GM12878 (cell line): ENCODE measurements around the gene FUT7. TPM values are rescaled to one million over a fixed set of nuclear protein-coding genes. Genes with fewer than 3 reads are reported as not detected.

Experiments used
- ATAC-seq: fragments of 200-7000 bp; cut with Tn5 transposase; 3 replicates; pipeline ENCODE4 v1.9.1; 2020; ENCODE audit warnings: mild to moderate bottlenecking, moderate library complexity
- BruUV-seq: library from RNA; stranded (reverse); fragments of 400-500 nt; replicated peaks from 2 replicates; lab custom pipeline; 2021; lab: Mats Ljungman, UMichigan
- CTCF ChIA-PET: fragments of 300-600 bp; sonication (Branson Sonifier 250); formaldehyde crosslinking; extraction: SDS; loops from one replicate; lab custom pipeline; 2021; ENCODE audit warnings: inconsistent platforms; lab: Yijun Ruan, JAX
- POLR2A ChIA-PET: fragments of 350-600 bp; formaldehyde crosslinking; extraction: SDS; loops from one replicate; lab custom pipeline; 2021; ENCODE audit warnings: inconsistent platforms; lab: Charles Lee
- RAD21 ChIA-PET: fragments of 300-600 bp; sonication (Branson Sonifier 250); formaldehyde crosslinking; loops from one replicate; lab custom pipeline; 2023; ENCODE audit warnings: antibody characterized with exemption; ENCODE audit not compliant: unreplicated experiment; lab: Charles Lee
- SMC1A ChIA-PET: fragments of 300-600 bp; sonication (Branson Sonifier 250); formaldehyde crosslinking; loops from one replicate; lab custom pipeline; 2023; ENCODE audit not compliant: unreplicated experiment, uncharacterized antibody; lab: Charles Lee
- DNase-seq: peaks from one replicate; pipeline ENCODE4 v3.0.0-alpha.2; 2011; ENCODE audit warnings: low read depth, low spot score
- FAIRE-seq: peaks from 3 replicates; lab custom pipeline; 2011; peaks lifted over from hg19 to GRCh38; lab: Jason Lieb, UNC
- H2AFZ ChIP-seq: 2 replicates; pipeline ENCODE4 v1.6.0; 2011; ENCODE audit warnings: low read depth, low read length, control low read depth; ENCODE audit not compliant: control insufficient read depth
- H3K27ac ChIP-seq: 2 replicates; pipeline ENCODE4 v1.5.1; 2011; ENCODE audit warnings: control low read depth; ENCODE audit not compliant: control insufficient read depth, insufficient read depth
- H3K27me3 ChIP-seq, 2 experiments: replicated peaks in 1 of 2; 2 replicates each; pipeline versions ENCODE4 v1.6.0 to v1.6.1; 2011; ENCODE audit warnings: low read length in 1 of 2; ENCODE audit not compliant: control insufficient read depth in 2 of 2, insufficient read depth in 2 of 2
- H3K36me3 ChIP-seq, 2 experiments: 2 replicates each; pipeline ENCODE4 v1.5.1; 2011; ENCODE audit warnings: low read length in 1 of 2; ENCODE audit not compliant: control insufficient read depth in 2 of 2, insufficient read depth in 2 of 2
- H3K4me1 ChIP-seq: 2 replicates; pipeline ENCODE4 v1.6.1; 2011; ENCODE audit warnings: mild to moderate bottlenecking, low read length, moderate library complexity, mixed read lengths; ENCODE audit not compliant: control insufficient read depth, insufficient read depth
- H3K4me2 ChIP-seq: 2 replicates; pipeline ENCODE4 v1.6.0; 2011; ENCODE audit warnings: control low read depth; ENCODE audit not compliant: control insufficient read depth, insufficient read depth
- H3K4me3 ChIP-seq: fragments of 200-600 bp; sonication (generic); 2 replicates; pipeline ENCODE4 v1.5.1; 2016
- H3K79me2 ChIP-seq: 2 replicates; pipeline ENCODE4 v1.6.0; 2011; ENCODE audit warnings: low read length; ENCODE audit not compliant: control insufficient read depth, insufficient read depth
- H3K9ac ChIP-seq: 2 replicates; pipeline ENCODE4 v1.8.0; 2011; ENCODE audit warnings: low read length, control low read depth, mixed read lengths; ENCODE audit not compliant: control insufficient read depth, insufficient read depth
- H3K9me3 ChIP-seq: replicated peaks from 3 replicates; pipeline ENCODE4 v1.5.1; 2011; ENCODE audit warnings: mild to moderate bottlenecking, low read length; ENCODE audit not compliant: control insufficient read depth, insufficient read depth
- H4K20me1 ChIP-seq: 2 replicates; pipeline ENCODE4 v1.6.0; 2011; ENCODE audit not compliant: control insufficient read depth, insufficient read depth
- EP300 ChIP-seq, 2 experiments: fragments of 150-350 bp in 1 of 2; IDR thresholded peaks; 2 replicates each; pipeline ENCODE4 v1.6.1; 2011 to 2012; ENCODE audit warnings: low read depth in 2 of 2, low read length in 2 of 2, borderline replicate concordance in 1 of 2, improper control_type of control experiment in 1 of 2, inconsistent platforms in 1 of 2; ENCODE audit not compliant: control insufficient read depth in 1 of 2
- KAT2A ChIP-seq: conservative IDR thresholded peaks from 2 replicates; pipeline ENCODE4 v1.6.1; 2011; ENCODE audit warnings: low read depth, low read length; ENCODE audit not compliant: control insufficient read depth
- MTA3 ChIP-seq: IDR thresholded peaks from 2 replicates; pipeline ENCODE4 v1.6.1; 2012; ENCODE audit warnings: low read length, inconsistent platforms, borderline replicate concordance
- POLR2A ChIP-seq: IDR thresholded peaks from 2 replicates; pipeline ENCODE4 v1.6.1; 2011; ENCODE audit warnings: low read depth, mild to moderate bottlenecking, low read length
- POLR2AphosphoS5 ChIP-seq: IDR thresholded peaks from 2 replicates; pipeline ENCODE4 v1.6.1; 2011; ENCODE audit warnings: mild to moderate bottlenecking, low read length, inconsistent platforms
- SMC3 ChIP-seq: IDR thresholded peaks from 2 replicates; pipeline ENCODE4 v1.6.1; 2011; ENCODE audit warnings: low read length, improper control_type of control experiment, borderline replicate concordance
- WGBS: methylation state at CpG from one replicate; pipeline ENCODE4 v1.1.6; 2016; ENCODE audit warnings: low lambda C conversion rate; ENCODE audit not compliant: insufficient replicate concordance, insufficient coverage; ENCODE audit errors: missing lambda C conversion rate; 5-methylcytosine and 5-hydroxymethylcytosine counted together
- in situ Hi-C: fragments of 300-500 bp; cut with MboI; formaldehyde crosslinking; loops from 9 replicates; pipeline ENCODE4 v1.14.3; 2018; ENCODE audit warnings: mixed read lengths
- intact Hi-C: fragments of 100-400 bp; cut with micrococcal nuclease; formaldehyde crosslinking; loops from one replicate; pipeline ENCODE4 v1.14.2; 2022; ENCODE audit not compliant: unreplicated experiment
- polyA plus RNA-seq, 11 experiments: library from polyadenylated mRNA; depleted of rRNA in 4 of 11; unstranded in 6 of 11; stranded (reverse) in 5 of 11; fragments of >200 nt; fragmentation: Nextera tagmentation in 4 of 11; fragmentation: Illumina TruSeq in 1 of 11; extraction: Ambion mirVana in 4 of 11; extraction: Trizol in 1 of 11; gene quantifications; 1 replicate in 1 of 11; 2 replicates in 10 of 11; pipeline versions ENCODE4 v1.2.1 to v1.2.3, GENCODE V29; 2011 to 2016; ENCODE audit warnings: inconsistent platforms in 2 of 11, missing spikeins in 2 of 11, low read depth in 1 of 11
- total RNA-seq, 4 experiments: library from RNA; depleted of rRNA in 3 of 4; stranded (reverse); fragments of >200 nt in 3 of 4; fragmentation: Illumina TruSeq in 1 of 4; extraction: Trizol in 1 of 4; gene quantifications; 2 replicates each; pipeline versions ENCODE4 v1.2.1 to v1.2.3, GENCODE V29; 2013 to 2021
- TF ChIP-seq, protein P1 (sequence below): fragments of 150-350 bp; IDR thresholded peaks from 2 replicates; pipeline ENCODE4 v1.6.1; 2014; ENCODE audit warnings: mild to moderate bottlenecking, low read depth, low read length
- TF ChIP-seq, protein P2 (sequence below): IDR thresholded peaks from 2 replicates; pipeline ENCODE4 v1.6.1; 2011; ENCODE audit warnings: low read depth, mild to moderate bottlenecking, low read length, moderate library complexity, borderline replicate concordance; ENCODE audit errors: extremely low read depth
- TF ChIP-seq, protein P3 (sequence below): fragments of 450-650 bp; conservative IDR thresholded peaks from 2 replicates; pipeline ENCODE4 v1.6.1; 2017; ENCODE audit warnings: mild to moderate bottlenecking, moderate library complexity
- TF ChIP-seq, protein P4 (sequence below): IDR thresholded peaks from 2 replicates; pipeline ENCODE4 v1.6.1; 2011; ENCODE audit warnings: low read depth, low read length, improper control_type of control experiment, borderline replicate concordance
- TF ChIP-seq, protein P5 (sequence below): IDR thresholded peaks from 2 replicates; pipeline ENCODE4 v1.6.1; 2012; ENCODE audit warnings: low read depth, low read length, improper control_type of control experiment
- TF ChIP-seq, protein P6 (sequence below): fragments of 450-650 bp; IDR thresholded peaks from 2 replicates; pipeline ENCODE4 v1.6.1; 2017; ENCODE audit warnings: mild to moderate bottlenecking, low read depth, inconsistent platforms; ENCODE audit not compliant: poor library complexity, severe bottlenecking

FUT7 gene
- total and polyA plus RNA-seq, 10 of the 15 experiments (the other 5 are each of a cell fraction or from before 2014, with no cell fraction given) = 0.04 to 0.62 (median 0.20) TPM; not detected in 2

DNA sequence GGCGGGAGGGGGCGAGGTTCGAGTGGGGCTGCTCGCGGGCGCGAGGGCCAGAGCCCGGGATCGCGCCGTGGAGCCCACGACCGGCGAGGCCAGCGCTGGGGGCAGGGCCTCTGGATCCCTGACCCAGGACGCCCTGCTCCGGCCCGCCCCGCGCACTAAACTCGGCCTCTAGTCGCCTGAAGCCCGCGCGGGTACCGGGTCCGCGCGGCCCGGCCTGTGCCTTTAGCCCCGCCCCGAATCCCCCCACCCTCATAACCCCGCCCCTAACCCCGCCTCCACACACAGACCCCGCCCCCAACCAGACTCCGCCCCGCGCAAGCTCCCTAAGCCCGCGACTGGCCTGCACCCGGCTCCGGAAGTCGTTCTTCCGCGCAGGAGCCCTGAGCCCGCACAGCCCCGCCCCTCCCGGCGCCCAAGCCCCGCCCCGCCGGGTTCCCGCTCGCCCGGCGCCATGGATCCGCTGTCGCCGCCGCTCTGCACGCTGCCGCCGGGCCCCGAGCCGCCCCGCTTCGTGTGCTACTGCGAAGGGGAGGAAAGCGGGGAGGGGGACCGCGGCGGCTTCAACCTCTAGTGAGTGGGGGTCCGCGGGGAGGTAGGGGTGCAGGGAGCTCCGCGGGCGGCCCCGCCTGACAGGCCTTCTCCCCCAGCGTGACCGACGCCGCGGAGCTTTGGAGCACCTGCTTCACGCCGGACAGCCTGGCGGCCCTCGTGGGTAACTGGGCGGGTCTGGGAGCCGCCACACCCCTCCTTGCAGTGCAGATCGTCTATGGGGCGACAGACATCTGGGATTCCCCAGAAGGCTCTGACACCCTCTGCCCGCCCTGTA is 39.7 kb downstream of the FUT7 start, which contains the start of gene PAXX:
Gene PAXX, plus strand, starts transcription at position 430 of the 826 bp plus-strand sequence. Its CDS starts 22 bp downstream, at position 452.
- ATAC-seq = peak; percentile 94
- no peak for FAIRE-seq
- TF ChIP-seq SMC3 = no peak
- no peak for TF ChIP-seq POLR2AphosphoS5
- TF ChIP-seq, protein P1, sequence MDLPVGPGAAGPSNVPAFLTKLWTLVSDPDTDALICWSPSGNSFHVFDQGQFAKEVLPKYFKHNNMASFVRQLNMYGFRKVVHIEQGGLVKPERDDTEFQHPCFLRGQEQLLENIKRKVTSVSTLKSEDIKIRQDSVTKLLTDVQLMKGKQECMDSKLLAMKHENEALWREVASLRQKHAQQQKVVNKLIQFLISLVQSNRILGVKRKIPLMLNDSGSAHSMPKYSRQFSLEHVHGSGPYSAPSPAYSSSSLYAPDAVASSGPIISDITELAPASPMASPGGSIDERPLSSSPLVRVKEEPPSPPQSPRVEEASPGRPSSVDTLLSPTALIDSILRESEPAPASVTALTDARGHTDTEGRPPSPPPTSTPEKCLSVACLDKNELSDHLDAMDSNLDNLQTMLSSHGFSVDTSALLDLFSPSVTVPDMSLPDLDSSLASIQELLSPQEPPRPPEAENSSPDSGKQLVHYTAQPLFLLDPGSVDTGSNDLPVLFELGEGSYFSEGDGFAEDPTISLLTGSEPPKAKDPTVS = no peak
- TF ChIP-seq, protein P2, sequence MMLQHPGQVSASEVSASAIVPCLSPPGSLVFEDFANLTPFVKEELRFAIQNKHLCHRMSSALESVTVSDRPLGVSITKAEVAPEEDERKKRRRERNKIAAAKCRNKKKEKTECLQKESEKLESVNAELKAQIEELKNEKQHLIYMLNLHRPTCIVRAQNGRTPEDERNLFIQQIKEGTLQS = no peak
- TF ChIP-seq, protein P3, sequence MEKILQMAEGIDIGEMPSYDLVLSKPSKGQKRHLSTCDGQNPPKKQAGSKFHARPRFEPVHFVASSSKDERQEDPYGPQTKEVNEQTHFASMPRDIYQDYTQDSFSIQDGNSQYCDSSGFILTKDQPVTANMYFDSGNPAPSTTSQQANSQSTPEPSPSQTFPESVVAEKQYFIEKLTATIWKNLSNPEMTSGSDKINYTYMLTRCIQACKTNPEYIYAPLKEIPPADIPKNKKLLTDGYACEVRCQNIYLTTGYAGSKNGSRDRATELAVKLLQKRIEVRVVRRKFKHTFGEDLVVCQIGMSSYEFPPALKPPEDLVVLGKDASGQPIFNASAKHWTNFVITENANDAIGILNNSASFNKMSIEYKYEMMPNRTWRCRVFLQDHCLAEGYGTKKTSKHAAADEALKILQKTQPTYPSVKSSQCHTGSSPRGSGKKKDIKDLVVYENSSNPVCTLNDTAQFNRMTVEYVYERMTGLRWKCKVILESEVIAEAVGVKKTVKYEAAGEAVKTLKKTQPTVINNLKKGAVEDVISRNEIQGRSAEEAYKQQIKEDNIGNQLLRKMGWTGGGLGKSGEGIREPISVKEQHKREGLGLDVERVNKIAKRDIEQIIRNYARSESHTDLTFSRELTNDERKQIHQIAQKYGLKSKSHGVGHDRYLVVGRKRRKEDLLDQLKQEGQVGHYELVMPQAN = peak; percentile 78
- TF ChIP-seq MTA3 = no peak
- peak; percentile 67 for TF ChIP-seq POLR2A
- no peak for TF ChIP-seq KAT2A
- TF ChIP-seq, protein P4, sequence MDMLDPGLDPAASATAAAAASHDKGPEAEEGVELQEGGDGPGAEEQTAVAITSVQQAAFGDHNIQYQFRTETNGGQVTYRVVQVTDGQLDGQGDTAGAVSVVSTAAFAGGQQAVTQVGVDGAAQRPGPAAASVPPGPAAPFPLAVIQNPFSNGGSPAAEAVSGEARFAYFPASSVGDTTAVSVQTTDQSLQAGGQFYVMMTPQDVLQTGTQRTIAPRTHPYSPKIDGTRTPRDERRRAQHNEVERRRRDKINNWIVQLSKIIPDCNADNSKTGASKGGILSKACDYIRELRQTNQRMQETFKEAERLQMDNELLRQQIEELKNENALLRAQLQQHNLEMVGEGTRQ = no peak
- TF ChIP-seq, protein P5, sequence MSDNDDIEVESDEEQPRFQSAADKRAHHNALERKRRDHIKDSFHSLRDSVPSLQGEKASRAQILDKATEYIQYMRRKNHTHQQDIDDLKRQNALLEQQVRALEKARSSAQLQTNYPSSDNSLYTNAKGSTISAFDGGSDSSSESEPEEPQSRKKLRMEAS = peak; percentile 81
- TF ChIP-seq, protein P6, sequence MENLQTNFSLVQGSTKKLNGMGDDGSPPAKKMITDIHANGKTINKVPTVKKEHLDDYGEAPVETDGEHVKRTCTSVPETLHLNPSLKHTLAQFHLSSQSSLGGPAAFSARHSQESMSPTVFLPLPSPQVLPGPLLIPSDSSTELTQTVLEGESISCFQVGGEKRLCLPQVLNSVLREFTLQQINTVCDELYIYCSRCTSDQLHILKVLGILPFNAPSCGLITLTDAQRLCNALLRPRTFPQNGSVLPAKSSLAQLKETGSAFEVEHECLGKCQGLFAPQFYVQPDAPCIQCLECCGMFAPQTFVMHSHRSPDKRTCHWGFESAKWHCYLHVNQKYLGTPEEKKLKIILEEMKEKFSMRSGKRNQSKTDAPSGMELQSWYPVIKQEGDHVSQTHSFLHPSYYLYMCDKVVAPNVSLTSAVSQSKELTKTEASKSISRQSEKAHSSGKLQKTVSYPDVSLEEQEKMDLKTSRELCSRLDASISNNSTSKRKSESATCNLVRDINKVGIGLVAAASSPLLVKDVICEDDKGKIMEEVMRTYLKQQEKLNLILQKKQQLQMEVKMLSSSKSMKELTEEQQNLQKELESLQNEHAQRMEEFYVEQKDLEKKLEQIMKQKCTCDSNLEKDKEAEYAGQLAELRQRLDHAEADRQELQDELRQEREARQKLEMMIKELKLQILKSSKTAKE = no peak
- no peak for TF ChIP-seq EP300 (IDR thresholded peaks at IDR 0.05; ENCODE audit: borderline replicate concordance in 1 of 2, control insufficient read depth in 1 of 2, low read depth in 2 of 2, low read length in 2 of 2)

More for the DNA sequence above, 39.7 kb downstream of the FUT7 start, which contains the start of gene PAXX:
- ChIA-PET RAD21 (interaction anchor here (1.3 to 1.7 kb wide), 2 partner anchors 45 to 226 kb away, joined by 3 to 8 read pairs; no protein-coding TSS in a partner anchor), SMC1A (interaction anchor here (0.8 to 1.1 kb wide), 3 partner anchors 27 to 44 kb away, joined by 3 to 4 read pairs (median 4); no protein-coding TSS in a partner anchor), POLR2A (interaction anchor here (0.9 to 1.5 kb wide), 6 partner anchors 8 to 249 kb away, joined by 3 to 5 read pairs (median 4); partner anchors contain the start of gene TUBB4B), CTCF (interaction anchor here (0.6 to 3.3 kb wide), 11 partner anchors 8 to 205 kb away, joined by 3 to 17 read pairs (median 4); no protein-coding TSS in a partner anchor)
- Histone ChIP-seq H2AFZ (peak within 1 kb of the TSS; percentile 92), H3K4me1 (peaks cover 20% of the 10 kb centered on the region), H3K4me3 (peak within 1 kb of the TSS; percentile 73), H3K27me3 (peaks cover 2 to 4% of the 10 kb centered on the region in 2 experiments; a peak in 3 of 4 replicates), H3K4me2 (peak within 1 kb of the TSS; percentile 99), H3K9ac (peak within 1 kb of the TSS; percentile 66), H3K9me3 (no peaks in the 10 kb centered on the region; the same call in 2 of the 3 replicates), H4K20me1 (no peaks in the 10 kb centered on the region), H3K27ac (peak within 1 kb of the TSS; percentile 63), H3K79me2 (no peaks in the 10 kb centered on the region; the same call in 1 of the 2 replicates), H3K36me3 (no peaks in the 10 kb centered on the region)
- DNase-seq = no peak
- in situ Hi-C loops (no loop called here), intact Hi-C loops (loop anchor here (1.0 kb wide), 1 partner anchor 48 kb away; the partner anchor contains the start of gene FBXW5)
- 2% methylated on average over 49 of the region's 92 CpGs for WGBS
- TSS peak; percentile 93 for BruUV-seq
